GM19395 (cell line): Measurements from ENCODE around the gene FLNA.
A peak's percentile ranks its signal among the peaks of the same experiment; 100 is the strongest.
"Not testable (repeated sequence)": the region's sequence is repeated elsewhere in the genome, so short reads cannot be mapped to it uniquely, and the experiment has no call there.

Experiments
- ATAC-seq: cut with Tn5 transposase; IDR thresholded peaks from one replicate; pipeline ENCODE4 v1.9.1; 2021; ENCODE audit warnings: mild to moderate bottlenecking, moderate library complexity; ENCODE audit not compliant: unreplicated experiment

Gene FLNA

DNA sequence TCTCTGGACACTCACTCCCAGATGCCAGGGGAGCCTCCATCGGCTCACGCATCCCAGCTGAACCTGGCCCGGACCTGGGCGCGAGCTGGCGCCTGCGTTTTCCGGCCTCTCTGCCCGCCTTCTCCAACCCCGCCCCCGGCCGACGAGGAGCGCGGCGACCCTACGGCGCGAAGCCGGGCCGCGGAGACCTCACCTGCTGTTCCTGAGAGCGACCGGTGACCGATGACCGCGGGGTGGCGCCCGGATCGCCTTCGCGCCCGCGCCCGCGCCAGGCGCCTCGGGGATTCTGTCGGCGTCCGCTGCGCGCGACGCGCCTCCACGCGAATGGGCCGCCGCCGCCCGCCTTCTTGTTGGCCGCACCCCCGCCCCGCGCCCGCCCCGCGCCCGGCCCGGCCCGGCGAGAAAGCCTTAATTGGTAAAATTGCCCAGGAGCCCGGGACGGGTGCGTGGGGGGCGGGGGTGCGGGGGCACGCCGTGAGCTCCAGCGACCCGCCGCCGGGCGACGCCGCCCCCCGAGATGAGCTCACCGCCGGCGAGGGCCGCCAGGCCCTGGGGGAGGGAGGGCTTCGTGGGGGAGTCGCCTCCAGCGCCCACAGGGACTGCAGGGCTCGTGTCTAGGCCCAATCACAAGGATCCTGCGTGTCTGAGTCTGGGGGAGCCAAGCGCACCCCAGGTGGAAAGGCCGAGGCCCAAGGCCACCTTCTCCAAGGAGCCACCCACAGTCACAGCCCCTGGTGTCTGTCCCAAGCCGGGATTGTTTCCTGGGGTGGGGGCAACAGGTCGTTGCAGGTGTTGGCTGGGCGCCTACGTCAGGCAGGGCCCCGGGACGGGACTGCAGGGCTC is at the start of gene FLNA:
TSS of gene FLNA (minus strand) at position 322 of the 843 bp plus-strand sequence. CDS start 3,389 bp downstream, outside the sequence.
- ATAC-seq = no peak

GRCh38 chrX:154420402-154420756 is 45.9 kb upstream of the FLNA start:
- ATAC-seq = no peak

GRCh38 chrX:154419688-154420401 is 45.4 kb upstream of the FLNA start:
- ATAC-seq = no peak

- ATAC-seq = no peak
Measured at GRCh38 chrX:154419189-154419588, 44.8 kb upstream of the FLNA start.

DNA sequence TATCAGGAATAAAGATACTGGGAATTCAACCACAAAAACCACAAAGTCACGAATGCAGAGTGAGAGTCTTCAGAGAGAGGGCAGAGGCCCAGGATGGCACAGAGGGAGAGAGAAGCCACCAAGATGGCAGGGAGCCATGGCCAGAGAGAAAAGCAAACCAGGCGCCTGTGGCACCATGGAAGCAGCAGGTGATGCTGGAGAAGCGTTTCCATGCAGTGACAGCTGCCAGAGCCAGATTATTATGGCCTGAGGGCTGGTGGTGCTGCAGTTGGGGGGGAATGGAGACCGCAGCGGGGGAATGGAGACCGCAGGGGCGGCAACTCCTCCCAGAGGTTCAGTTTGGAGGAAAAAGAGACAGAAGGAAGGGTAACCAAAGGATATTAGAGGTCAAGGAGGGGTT is 42.7 kb upstream of the FLNA start:
- ATAC-seq = no peak

- ATAC-seq = no peak
Measured at GRCh38 chrX:154413142-154413541, 38.7 kb upstream of the FLNA start.

- ATAC-seq = no peak
Measured at GRCh38 chrX:154412468-154412867, 38.0 kb upstream of the FLNA start.

- ATAC-seq = peak; percentile 48
Measured at GRCh38 chrX:154411981-154412340, 37.5 kb upstream of the FLNA start.

DNA sequence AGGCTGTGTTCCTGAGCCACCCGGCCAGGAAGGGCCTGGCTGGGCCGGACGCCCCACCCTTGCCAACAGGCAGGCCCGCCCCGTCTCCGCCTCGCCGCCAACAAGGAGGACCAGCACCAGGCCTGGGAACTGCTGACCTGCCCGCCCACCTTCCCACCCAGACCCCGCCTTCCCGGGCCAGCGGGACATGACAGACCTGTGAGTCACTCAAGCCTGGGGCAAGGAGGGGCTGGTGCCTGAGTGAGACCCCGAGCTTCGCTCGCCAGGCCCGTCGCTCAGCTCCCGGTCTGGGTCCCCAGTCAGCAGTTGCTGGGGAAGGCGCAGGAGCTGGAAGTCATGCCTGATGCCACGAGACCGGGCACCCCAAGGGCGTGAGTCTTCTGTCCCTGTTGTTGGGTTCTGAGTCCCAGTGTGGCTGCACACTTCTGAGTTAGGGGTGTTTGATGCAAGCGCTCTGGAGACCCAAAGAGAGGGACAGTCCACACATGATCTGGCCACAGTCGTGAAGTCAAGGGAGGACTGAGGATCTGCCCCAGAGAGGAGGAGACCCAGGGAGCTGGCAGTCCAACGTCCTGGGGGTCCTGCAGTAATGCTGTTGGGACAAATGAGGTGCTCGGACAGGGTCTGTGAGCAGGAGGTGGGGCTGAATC is 34.9 kb upstream of the FLNA start, which contains the start of gene DNASE1L1:
TSS of gene DNASE1L1 (minus strand) at position 33 of the 650 bp plus-strand sequence. CDS start 3,686 bp downstream, outside the sequence.
- ATAC-seq = no peak

DNA sequence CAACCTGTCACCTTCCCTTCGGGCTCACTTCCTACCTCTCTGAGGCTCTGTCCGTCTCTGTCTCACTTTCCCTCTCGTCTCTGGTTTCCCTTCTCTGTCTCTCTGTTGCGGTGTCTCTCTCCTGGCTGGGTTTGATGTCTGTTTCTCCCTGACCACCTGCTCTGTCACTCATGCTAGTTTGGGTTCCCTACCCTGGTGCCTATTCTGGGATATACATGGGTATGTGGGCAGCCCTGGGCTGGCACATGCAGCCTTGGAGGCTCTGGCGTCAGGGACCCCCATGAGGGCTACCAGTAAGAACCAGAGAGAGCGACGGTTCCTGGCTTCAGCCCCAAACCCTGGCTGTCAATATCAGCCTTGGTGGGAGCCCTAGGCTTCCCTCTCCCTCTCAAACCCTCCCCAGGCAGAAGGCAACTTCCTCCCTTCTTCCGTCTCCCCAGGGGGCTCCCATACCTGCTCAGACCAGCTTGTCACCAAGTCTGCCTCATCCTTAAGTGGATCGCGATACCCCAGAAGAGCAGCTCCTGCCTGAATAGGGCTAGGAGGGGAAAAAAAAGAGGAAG is 34.3 kb upstream of the FLNA start:
- no peak for ATAC-seq

GRCh38 chrX:154404625-154405192 is 30.3 kb upstream of the FLNA start:
- ATAC-seq = no peak

- no peak for ATAC-seq
Measured at GRCh38 chrX:154403858-154404257, 29.4 kb upstream of the FLNA start.

DNA sequence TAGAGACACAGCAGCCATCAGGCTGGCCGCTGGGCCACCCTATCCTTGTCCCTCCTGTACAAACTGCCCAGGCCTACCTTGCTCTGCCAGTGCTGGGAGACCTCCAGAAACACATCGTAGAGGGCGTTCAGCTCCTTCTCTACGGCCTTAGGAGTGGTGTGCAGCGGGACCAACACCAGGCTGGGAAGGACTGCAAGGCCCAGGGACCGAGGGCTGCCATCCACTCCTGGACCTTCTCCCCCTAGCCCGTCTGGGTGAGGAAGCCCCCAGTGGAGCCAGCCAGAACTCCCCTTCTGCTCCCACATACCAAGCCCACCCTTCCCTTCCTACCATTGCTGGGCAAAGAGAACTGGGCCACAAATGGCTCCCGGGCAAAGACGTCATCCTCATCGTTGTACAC is 28.8 kb upstream of the FLNA start:
- ATAC-seq = no peak

DNA sequence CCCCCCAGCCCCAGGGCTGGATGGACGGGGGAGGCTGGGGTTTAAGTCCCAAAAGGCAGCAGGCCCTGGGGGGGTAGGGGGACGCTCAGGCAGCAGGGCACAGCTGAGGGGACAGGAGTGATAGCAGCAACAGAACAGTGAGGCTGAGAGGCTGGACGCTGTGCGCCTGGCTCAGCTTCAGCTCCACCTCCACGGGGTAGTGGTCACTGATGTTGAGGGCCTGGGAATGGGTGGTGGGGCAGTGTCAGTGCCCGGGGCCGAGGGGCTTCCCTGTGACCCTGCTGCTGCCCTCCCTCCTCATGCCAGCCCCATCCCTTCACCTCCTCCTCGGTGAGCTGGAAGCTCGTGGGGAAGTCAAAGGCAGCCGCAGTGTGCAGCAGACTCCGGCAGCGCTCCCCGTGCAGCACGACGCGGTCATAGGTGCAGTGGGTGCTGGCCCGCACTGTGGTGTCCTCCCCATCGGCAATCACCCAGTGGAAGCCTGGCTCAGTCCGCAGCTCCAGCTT is 28.2 kb upstream of the FLNA start:
- no peak for ATAC-seq

- ATAC-seq = no peak
Measured at GRCh38 chrX:154401918-154402621, 27.6 kb upstream of the FLNA start.

DNA sequence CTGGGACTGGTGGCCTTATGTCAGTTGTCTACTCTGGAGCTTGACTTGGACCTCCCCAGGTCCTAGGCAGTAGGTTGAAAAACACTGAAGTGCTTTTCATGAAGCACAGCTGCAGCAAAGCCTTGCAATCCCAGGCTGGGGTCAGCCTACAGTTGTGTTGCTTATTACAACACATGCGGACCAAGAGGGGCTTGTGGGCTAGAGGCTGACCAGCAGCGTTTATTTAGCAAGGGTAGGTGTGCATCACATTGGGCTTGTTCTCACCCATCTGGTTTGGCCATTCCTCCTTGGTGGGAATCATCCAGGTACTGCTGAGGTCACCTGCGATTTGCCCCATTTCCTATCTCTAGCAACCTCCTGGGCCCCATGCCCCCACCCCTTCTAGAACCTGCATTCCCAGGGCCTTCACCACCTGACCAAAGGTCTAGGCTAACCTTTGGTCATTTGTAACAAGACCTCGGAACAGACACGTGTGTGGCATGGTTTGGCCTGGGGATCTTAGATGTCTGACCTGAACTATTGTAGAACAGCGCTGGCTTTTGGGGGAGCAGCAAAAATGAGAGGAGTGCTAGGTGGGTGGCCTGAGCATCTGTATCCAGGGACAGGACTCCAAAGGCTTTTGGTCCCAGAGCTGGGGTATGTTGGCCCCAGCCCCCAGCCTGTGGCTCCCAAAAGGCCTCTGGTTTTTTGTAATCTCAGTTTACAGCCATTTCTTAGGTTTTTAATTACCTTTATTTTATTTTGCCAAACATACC is 26.8 kb upstream of the FLNA start:
- no peak for ATAC-seq

GRCh38 chrX:154400369-154400817 is 26.0 kb upstream of the FLNA start:
- ATAC-seq = not testable (repeated sequence)

- ATAC-seq = no peak
Measured at GRCh38 chrX:154399527-154400368, 25.3 kb upstream of the FLNA start.
